ENCODE measurements around the gene NUCB1.

Gene NUCB1

GRCh38 chr19:48935864-48936263 is 35.8 kb downstream of the NUCB1 start:
- Histone ChIP-seq H3K36me3 (ENCODE audit: insufficient read depth, low read length) (no peaks in the 10 kb centered on the region), H3K4me3 (no peak overlapping the region), H3K9ac (ENCODE audit: insufficient read length) (no peak overlapping the region), H3K27ac (no peak overlapping the region), H3K9me3 (ENCODE audit: low read depth, low read length) (no peaks in the 10 kb centered on the region)
- no peak for TF ChIP-seq EZH2 (IDR thresholded peaks at IDR 0.05)
- TF ChIP-seq POLR2AphosphoS5 (IDR thresholded peaks at IDR 0.05; ENCODE audit: borderline replicate concordance, low read depth, low read length): no peak
- no peak for TF ChIP-seq FOXP2 (optimal IDR thresholded peaks at IDR 0.05; ENCODE audit: control extremely low read depth, extremely low read length, insufficient read depth)
- no peak for DNase-seq (ENCODE audit: low read depth, low spot score)

GRCh38 chr19:48938256-48938655 is 38.1 kb downstream of the NUCB1 start:
- Histone ChIP-seq H3K27ac (no peak overlapping the region), H3K9ac (ENCODE audit: insufficient read length) (no peak overlapping the region), H3K9me3 (ENCODE audit: low read depth, low read length) (no peaks in the 10 kb centered on the region), H3K4me3 (no peak overlapping the region), H3K36me3 (ENCODE audit: insufficient read depth, low read length) (no peaks in the 10 kb centered on the region)
- TF ChIP-seq EZH2 (IDR thresholded peaks at IDR 0.05): no peak
- no peak for TF ChIP-seq FOXP2 (optimal IDR thresholded peaks at IDR 0.05; ENCODE audit: control extremely low read depth, extremely low read length, insufficient read depth)
- no peak for TF ChIP-seq POLR2AphosphoS5 (IDR thresholded peaks at IDR 0.05; ENCODE audit: borderline replicate concordance, low read depth, low read length)
- no peak for DNase-seq (ENCODE audit: low read depth, low spot score)

- H3K4me3 ChIP-seq: no peak overlapping the region
- H3K36me3 ChIP-seq (ENCODE audit: insufficient read depth, low read length): no peaks in the 10 kb centered on the region
- DNase-seq (ENCODE audit: low read depth, low spot score): no peak
- no peak overlapping the region for H3K9ac ChIP-seq (ENCODE audit: insufficient read length)
- TF ChIP-seq EZH2 (IDR thresholded peaks at IDR 0.05) (no peak), POLR2AphosphoS5 (IDR thresholded peaks at IDR 0.05; ENCODE audit: borderline replicate concordance, low read depth, low read length) (no peak), FOXP2 (optimal IDR thresholded peaks at IDR 0.05; ENCODE audit: control extremely low read depth, extremely low read length, insufficient read depth) (no peak)
- no peaks in the 10 kb centered on the region for H3K9me3 ChIP-seq (ENCODE audit: low read depth, low read length)
- no peak overlapping the region for H3K27ac ChIP-seq
Measured at GRCh38 chr19:48940902-48941301, 40.8 kb downstream of the NUCB1 start.

GRCh38 chr19:48943081-48943480 is 43.0 kb downstream of the NUCB1 start:
- no peak overlapping the region for H3K9ac ChIP-seq (ENCODE audit: insufficient read length)
- TF ChIP-seq EZH2 (IDR thresholded peaks at IDR 0.05) (no peak), FOXP2 (optimal IDR thresholded peaks at IDR 0.05; ENCODE audit: control extremely low read depth, extremely low read length, insufficient read depth) (no peak), POLR2AphosphoS5 (IDR thresholded peaks at IDR 0.05; ENCODE audit: borderline replicate concordance, low read depth, low read length) (no peak)
- no peak overlapping the region for H3K27ac ChIP-seq
- no peak for DNase-seq (ENCODE audit: low read depth, low spot score)
- no peaks in the 10 kb centered on the region for H3K9me3 ChIP-seq (ENCODE audit: low read depth, low read length)
- no peaks in the 10 kb centered on the region for H3K36me3 ChIP-seq (ENCODE audit: insufficient read depth, low read length)
- H3K4me3 ChIP-seq: no peak overlapping the region

- DNase-seq (ENCODE audit: low read depth, low spot score): no peak
- no peak overlapping the region for H3K9ac ChIP-seq (ENCODE audit: insufficient read length)
- no peaks in the 10 kb centered on the region for H3K9me3 ChIP-seq (ENCODE audit: low read depth, low read length)
- no peak overlapping the region for H3K4me3 ChIP-seq
- H3K36me3 ChIP-seq (ENCODE audit: insufficient read depth, low read length): no peaks in the 10 kb centered on the region
- TF ChIP-seq EZH2 (IDR thresholded peaks at IDR 0.05): no peak
- no peak for TF ChIP-seq FOXP2 (optimal IDR thresholded peaks at IDR 0.05; ENCODE audit: control extremely low read depth, extremely low read length, insufficient read depth)
- no peak for TF ChIP-seq POLR2AphosphoS5 (IDR thresholded peaks at IDR 0.05; ENCODE audit: borderline replicate concordance, low read depth, low read length)
- no peak overlapping the region for H3K27ac ChIP-seq
Measured at GRCh38 chr19:48945415-48945814, 45.3 kb downstream of the NUCB1 start.

- Histone ChIP-seq H3K9ac (ENCODE audit: insufficient read length) (no peak overlapping the region), H3K27ac (no peak overlapping the region), H3K36me3 (ENCODE audit: insufficient read depth, low read length) (no peaks in the 10 kb centered on the region), H3K9me3 (ENCODE audit: low read depth, low read length) (no peaks in the 10 kb centered on the region), H3K4me3 (no peak overlapping the region)
- no peak for DNase-seq (ENCODE audit: low read depth, low spot score)
- no peak for TF ChIP-seq POLR2AphosphoS5 (IDR thresholded peaks at IDR 0.05; ENCODE audit: borderline replicate concordance, low read depth, low read length)
- no peak for TF ChIP-seq FOXP2 (optimal IDR thresholded peaks at IDR 0.05; ENCODE audit: control extremely low read depth, extremely low read length, insufficient read depth)
- no peak for TF ChIP-seq EZH2 (IDR thresholded peaks at IDR 0.05)
Measured at GRCh38 chr19:48945817-48946216, 45.7 kb downstream of the NUCB1 start.

GRCh38 chr19:48946463-48947257 is 46.5 kb downstream of the NUCB1 start:
- no peaks in the 10 kb centered on the region for H3K36me3 ChIP-seq (ENCODE audit: insufficient read depth, low read length)
- no peaks in the 10 kb centered on the region for H3K9me3 ChIP-seq (ENCODE audit: low read depth, low read length)
- H3K9ac ChIP-seq (ENCODE audit: insufficient read length): no peak overlapping the region
- TF ChIP-seq POLR2AphosphoS5 (IDR thresholded peaks at IDR 0.05; ENCODE audit: borderline replicate concordance, low read depth, low read length) (no peak), FOXP2 (optimal IDR thresholded peaks at IDR 0.05; ENCODE audit: control extremely low read depth, extremely low read length, insufficient read depth) (no peak), EZH2 (IDR thresholded peaks at IDR 0.05) (no peak)
- no peak overlapping the region for H3K4me3 ChIP-seq
- no peak for DNase-seq (ENCODE audit: low read depth, low spot score)
- no peak overlapping the region for H3K27ac ChIP-seq

GRCh38 chr19:48947258-48947542 is 47.1 kb downstream of the NUCB1 start:
- no peak for DNase-seq (ENCODE audit: low read depth, low spot score)
- Histone ChIP-seq H3K27ac (no peak overlapping the region), H3K36me3 (ENCODE audit: insufficient read depth, low read length) (no peaks in the 10 kb centered on the region), H3K9me3 (ENCODE audit: low read depth, low read length) (no peaks in the 10 kb centered on the region), H3K9ac (ENCODE audit: insufficient read length) (no peak overlapping the region), H3K4me3 (no peak overlapping the region)
- TF ChIP-seq EZH2 (IDR thresholded peaks at IDR 0.05): no peak
- TF ChIP-seq FOXP2 (optimal IDR thresholded peaks at IDR 0.05; ENCODE audit: control extremely low read depth, extremely low read length, insufficient read depth): no peak
- no peak for TF ChIP-seq POLR2AphosphoS5 (IDR thresholded peaks at IDR 0.05; ENCODE audit: borderline replicate concordance, low read depth, low read length)

- Histone ChIP-seq H3K27ac (no peak overlapping the region), H3K9me3 (ENCODE audit: low read depth, low read length) (no peaks in the 10 kb centered on the region), H3K4me3 (no peak overlapping the region), H3K36me3 (ENCODE audit: insufficient read depth, low read length) (no peaks in the 10 kb centered on the region), H3K9ac (ENCODE audit: insufficient read length) (no peak overlapping the region)
- DNase-seq (ENCODE audit: low read depth, low spot score): no peak
- TF ChIP-seq POLR2AphosphoS5 (IDR thresholded peaks at IDR 0.05; ENCODE audit: borderline replicate concordance, low read depth, low read length) (no peak), EZH2 (IDR thresholded peaks at IDR 0.05) (no peak), FOXP2 (optimal IDR thresholded peaks at IDR 0.05; ENCODE audit: control extremely low read depth, extremely low read length, insufficient read depth) (no peak)
Measured at GRCh38 chr19:48950159-48950558, 50.0 kb downstream of the NUCB1 start.
